MV-4-11 (cell line): ENCODE data around the gene ASTN2.

Experiments used
- DNase-seq: peaks from one replicate; lab custom pipeline; 2025; lab: John Stamatoyannopoulos, UW

The ASTN2 gene

DNA sequence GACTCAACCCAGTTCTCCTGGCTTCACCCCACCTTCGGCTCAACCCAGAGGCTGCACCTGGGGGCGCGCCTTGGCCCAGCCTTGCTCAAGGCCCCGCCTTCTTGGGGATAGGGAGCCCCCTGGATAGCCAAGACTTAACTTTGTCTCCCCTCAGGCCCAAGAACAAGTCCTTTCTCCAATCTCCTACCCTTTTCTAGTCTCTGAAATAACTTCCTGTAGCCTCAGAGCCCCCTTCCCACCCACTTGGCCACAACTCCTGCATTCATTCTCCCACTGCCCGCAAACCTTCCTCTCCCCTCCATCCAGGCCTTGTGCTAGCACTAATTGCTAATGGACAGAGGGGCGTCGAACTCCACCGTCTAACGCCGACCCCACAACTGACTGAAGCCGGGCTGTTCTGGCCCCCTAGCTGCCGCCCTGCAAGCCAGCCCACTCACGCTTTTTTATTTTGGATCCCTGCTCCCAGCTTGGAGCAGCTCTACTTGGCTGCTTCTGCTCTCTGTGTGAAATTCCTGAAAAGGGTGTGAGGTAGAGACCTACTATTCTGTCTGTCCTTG is 579 bp upstream of the ASTN2 start:
- no peak for DNase-seq

DNA sequence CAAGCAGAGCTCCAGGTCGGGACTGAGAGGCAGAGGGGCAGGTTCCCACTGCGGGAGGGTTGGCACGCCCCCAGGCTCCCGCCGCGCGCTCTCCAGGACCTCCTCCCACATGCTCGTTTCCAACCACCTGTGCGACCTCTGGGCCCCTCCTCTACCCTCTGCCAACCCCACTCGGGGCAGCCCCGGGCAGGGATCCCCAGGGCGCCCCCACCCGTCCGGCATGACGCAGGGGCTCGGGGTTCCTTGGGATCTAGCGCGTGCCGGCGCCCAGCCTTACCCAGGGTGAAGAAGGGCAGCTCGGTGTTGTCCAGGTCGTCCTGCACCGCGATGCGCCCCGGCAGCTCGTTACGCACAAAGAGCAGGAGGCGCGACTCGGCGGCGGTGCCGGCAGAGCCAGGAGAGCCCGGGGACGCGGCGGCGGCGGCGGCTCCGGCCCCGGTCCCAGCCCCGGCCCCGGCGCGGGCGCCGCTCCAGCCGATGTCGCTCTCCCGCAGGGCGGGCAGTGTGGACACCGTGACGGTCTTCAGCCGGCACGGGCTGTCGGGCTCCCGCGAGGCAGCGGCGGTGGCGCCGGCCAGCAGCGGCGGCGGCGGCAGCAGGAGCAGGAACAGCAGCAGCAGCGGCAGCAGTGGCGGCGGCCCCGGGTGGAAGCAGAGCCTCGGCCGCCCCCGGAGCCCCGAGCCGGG is 494 bp downstream of the ASTN2 start:
- DNase-seq, result no peak

DNA sequence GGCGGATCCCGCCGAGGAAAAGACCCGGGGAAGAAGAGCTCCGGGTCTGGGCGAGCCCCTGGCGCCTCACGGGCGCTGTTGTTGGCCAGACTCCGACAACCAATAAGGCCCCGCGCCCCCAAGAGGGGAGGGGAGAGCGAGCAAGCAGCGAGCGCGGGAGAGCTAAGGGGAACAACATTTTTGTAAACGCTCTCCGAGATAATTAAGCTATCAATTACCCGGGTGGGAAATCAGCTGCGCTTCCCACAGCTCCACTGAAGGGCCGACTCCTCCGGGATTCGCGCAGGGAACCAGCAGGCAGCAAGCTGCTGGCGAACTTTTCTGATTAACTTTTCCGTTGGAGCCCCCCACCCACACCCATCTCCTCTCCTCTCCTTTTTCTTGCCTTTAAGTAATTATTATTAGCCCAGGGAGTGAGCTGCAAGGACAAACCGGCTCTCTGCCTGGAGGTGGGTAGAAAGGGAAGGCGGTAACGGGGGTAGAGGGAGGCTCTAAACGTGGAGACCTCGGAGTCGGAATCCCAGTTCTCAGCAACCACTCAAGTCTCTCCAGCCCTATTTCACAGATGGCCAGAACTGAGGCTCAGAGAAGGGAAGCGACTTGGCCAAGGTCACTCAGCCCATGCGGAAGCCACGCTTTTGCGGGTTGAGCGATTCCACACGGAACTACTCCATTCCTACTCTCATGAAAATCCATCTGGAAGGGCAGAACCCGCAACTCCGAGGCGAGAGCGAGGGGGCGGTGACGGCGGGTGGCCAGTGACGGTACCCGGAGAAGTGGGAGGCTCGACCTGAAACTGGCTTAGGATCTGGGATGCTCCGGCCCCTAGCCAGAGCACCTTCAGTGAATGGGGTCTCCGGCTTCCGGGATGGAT is 1.3 kb downstream of the ASTN2 start:
- no peak for DNase-seq

DNA sequence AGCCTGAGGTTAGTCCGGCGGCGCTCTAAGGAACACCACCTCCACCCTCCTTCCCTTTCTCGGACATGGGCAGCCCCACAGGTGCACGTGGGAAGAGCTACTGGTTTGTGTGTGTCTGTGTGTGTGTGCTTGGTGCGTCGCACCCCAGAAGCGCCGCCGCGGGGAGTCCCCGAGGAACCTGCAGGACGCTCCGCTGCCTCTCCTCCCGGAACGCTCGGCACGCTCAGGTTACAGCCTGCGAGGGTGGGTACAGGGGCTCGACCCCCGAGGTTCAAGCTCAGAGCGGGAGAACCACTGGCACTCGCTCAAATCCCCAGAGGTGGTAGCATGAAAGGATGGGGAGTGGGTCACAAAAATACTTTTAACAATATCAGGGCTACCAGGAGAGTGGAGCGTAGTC is 2.0 kb downstream of the ASTN2 start:
- DNase-seq, result no peak

DNA sequence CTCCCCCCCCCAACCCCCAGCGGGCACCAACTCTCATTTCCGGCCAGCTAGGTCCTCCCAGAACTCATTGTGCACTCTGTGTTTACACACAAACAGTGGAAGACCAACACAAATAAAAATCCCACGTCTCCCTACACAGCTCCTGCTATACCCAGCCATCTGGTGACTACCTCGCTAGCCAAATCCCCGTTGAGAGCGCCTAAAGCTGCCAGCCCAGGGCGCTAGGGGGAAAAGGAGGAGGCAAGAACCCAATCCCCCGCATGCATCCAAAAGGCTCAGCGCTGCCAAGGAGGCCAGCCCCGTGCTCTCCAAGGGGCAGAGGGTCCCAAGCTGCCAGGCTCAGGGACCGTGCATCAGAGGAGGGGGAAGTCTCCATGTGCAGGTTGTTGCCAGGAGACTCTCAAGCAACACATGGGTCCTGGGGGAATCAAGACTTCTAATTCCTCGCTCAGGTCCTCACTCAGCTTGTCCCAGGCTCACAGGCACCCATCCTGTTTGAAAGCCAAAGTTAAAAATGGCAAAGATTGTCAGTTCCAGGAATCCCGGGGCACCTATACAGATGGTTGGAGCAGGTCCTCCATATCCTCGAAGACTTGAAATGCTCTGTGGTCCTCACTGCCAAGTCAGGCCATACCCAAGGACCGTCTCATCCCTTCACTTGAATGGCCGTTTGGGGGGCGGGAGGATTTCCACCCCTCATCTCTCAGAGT is 2.7 kb downstream of the ASTN2 start:
- no peak for DNase-seq

DNA sequence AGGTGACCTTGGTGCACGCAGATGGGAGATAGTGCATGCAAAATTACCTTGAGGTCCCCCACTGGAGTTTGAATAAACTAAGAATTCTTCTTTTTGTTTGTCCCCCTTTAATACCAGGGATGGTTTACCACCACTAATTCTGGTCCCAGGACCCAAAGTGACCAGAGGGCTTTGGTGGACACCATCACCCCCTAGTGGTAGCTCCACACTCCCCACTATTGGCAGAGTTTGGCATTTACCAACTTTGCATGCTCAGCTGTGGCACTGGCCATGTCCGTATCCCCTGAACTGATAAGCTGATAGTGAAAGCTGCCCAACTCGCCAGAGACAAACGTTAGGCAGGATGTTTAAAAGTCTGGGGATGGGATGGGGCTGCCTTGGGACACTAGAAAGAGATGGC is 3.3 kb downstream of the ASTN2 start:
- DNase-seq, result no peak

DNA sequence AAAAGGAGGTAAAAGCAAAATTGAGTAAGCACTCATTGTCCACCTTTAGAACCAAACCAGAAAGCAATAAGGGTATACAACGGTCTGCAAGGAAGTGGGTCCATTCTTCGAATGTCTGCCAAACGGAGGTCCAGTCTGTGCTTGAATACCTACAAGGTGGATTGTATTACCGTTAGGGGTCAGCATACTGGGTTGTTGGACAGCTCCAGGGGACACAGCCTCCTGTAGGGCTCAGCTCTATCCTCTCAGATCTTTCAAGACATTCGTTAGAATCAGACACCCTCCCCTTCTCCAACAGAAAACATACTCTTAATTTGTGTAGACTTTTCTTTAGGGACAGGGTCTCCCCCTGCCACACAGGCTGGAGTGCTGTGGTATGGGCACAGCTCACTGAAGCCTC is 5.5 kb downstream of the ASTN2 start:
- no peak for DNase-seq

DNA sequence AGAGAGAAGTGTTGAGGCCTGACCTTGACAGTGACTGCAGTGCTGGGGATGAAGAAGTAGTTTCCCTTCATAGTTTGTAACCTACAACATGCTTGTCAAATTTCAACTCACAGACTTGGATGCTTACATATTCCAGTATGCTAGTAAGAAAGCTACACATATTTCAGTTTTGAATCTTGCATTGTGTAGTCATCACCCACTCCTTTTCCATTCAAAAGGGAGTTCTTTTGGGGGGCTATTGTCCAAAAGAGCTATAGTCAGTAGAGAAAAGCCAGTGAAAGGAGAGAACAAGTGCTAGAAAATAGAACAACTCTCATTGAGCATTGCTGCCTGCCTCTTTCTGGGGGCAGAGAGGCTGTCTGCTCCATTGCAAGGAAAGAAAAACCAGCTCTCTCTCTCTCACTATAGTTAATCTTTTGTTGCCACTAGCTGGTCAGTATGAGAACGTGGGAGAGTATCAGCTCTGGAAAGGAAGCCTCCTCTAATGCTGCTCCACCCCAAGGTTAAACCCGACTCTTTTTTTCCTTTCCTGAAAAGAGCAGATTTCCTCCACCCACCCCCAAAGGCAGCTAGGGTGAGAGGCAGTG is 7.3 kb downstream of the ASTN2 start:
- DNase-seq, result no peak

DNA sequence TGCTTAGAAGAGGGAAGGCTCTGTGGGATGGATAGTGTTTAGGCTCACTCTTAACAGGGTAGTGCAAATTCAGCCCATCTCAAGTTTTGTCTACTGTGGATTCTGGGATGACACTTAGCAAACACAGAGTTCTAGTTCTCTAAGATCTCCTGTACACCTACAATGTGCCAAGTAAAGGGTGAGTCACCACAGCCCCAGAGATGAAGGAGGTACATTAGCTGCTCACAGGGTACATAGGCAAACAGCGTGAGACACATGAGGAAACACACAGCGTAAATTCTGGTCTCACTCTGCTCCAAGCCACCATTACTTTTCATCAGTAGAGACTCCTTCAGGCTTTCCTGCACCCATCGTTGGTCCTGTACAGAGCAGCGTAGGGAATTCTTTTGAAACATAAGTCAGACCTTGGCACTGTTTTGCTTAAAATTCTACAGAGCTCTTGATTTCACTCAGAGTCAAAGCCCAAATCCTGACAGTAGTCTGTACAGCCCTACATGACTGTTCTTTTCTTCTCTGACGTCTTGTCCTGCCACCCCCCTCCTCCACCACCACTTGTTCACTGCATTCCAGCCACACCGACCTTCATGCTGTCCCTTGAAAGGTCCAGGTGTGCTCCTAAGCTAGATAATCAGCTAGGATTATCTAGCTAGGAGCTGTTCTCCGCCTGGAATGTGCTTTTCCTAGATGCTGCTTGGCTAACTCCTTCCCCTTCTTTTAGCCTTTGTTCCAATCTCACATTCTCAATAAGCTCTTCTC is 8.7 kb downstream of the ASTN2 start:
- DNase-seq, result no peak

DNA sequence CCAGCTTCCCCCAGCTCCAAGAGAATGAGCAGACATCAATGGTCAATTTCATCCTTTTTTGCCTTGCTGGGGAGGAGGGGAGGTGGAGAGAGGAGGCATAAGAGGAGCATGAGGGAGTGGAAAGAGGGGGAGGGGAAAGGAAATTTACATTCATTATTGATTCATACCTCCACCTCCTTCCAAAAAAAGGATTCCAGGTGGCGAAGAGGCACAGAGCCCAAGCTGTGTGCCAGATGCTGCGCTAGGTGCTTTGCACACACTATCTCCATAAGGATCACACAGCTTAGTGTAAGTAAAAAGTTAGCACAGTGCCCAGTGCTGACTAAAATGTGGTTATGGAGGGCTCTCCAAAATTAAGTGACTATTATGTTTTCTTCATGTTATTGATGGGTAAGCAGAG is 11.0 kb downstream of the ASTN2 start:
- no peak for DNase-seq

DNA sequence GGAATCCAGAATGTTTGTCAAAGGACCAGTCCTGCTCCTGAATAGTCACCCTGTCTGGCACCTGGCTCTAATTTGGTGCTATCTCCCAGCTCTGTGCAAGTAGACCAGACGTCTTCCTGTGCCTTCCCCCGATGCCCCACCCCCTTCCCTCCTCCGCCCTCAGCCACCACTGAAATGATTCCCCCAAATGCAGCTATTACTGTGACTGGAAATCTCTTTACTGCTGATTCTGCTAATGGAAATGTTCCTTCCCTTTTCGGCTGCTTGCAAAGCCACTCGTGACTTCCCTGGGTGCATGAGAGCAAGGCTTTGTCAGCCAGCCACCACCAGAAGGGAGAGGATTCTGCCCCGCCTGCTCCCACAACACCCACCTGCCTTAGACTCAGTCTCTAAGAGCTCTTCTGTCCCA is 11.4 kb downstream of the ASTN2 start:
- no peak for DNase-seq

DNA sequence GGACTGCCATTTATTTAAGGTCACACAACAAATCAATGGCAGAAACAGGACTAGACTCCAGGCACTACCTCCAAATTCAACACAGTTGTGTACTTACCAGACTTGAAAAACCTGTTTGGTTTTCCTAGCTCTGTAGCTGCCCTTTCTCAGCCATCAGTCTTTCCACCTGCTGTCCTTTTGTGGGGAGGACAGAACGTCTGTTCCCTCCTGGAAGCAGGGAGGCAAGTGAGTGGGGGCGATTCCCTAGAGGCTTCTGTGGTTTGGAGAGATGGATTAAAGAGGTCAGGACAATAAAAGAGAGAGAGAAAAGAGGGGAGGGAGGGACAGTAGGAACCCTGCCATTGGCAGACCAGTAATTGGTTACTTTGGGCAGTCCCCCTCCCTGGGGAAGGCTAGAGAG is 14.7 kb downstream of the ASTN2 start:
- no peak for DNase-seq

DNA sequence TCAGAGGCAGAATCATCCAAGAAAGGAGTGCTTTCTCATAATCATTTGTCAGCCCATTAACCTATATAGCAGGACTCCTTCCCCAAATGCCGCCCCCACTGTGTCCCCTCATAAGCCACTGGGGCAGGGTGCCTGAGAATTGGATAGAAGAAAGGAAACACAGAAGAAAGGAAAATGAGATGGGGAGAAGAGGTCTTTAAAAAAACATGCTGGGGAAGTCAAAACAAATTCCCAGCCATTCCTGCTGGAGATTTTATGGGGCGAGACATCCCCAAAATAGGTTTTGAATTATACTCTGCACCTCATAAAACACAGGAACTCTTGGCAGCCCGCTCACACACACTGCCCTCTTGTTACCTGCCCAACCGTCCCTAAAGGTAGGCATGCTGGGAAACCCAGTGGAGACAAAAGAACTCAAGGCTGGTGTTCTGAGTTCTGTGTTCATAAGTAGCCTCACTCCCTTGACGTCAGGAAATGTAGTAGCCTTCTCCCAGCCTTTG is 19.7 kb downstream of the ASTN2 start:
- no peak for DNase-seq

DNA sequence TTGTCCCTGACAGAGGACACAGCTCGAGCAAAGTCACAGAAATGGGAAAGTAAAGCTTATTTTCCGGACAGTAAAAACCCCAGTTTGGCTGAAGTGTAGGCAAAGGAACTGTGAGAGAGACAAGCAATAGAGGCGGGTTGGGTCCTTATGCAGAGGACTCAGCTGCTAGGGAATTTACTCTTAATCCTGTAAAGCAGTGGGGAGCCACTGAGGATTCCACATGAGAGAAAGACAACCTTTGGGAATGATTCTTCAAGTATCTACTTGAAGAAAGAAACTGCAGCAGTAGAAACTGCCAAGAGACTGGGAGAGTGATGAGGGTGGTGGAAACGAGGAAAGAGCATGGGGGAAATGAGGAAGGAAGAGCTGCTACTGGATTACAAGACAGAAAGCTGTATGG is 20.2 kb downstream of the ASTN2 start:
- no peak for DNase-seq

DNA sequence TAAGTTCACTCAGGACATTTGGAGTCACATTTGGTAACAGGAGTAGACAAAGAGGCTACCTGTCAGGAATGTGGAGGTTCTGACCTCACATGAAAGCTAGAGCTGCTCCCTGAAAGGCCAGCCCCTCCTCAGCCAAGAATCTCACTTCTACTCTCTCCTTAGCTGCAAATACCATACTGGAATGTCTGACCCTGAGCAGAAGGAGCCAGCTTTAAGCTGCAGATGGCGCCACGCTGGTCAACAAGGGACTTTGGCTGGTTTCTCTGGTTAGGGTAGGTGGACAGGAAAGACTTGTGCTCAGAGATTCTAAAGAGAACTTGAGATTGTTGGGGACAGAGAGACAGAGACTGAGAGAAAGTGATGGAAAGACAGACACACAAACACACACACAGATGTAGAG is 21.9 kb downstream of the ASTN2 start:
- DNase-seq, result no peak

DNA sequence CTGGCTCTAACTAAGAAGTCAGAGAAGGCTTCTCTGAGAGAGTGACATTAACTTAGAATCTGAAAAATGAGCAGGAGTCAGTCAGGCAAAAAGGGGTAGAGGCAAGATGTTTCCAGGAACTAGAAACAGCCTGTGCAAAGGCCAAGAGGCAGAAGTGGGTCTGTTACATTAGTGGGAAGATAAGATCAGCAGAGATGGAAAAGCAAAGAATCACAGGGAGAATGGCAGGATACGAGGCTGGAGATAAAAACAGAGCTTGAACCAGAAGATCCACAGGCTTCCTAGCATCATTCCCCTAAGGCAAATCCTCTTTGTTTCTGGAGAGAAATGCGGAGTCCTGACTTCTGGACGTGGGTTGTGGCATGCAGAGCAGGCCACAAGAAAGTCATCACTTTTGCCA is 27.4 kb downstream of the ASTN2 start:
- no peak for DNase-seq

DNA sequence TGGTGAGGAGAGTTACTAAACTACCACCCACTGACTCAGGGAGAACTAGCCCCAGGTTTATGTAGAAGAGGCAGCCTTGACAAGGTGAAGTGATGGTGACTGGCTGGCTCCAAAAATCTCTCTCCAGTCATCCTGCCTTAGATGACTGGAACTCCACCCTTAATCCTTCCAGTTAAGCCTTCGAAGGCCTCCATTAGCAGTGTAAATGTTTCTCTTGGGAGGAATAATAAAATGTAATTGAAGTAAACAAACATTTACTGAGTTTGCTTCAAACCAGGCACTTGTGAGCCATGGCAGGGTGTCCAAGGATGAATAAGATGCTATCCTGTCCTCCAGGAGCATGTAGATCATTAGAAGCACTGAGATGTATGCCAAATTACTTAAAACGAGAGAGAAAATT is 35.5 kb downstream of the ASTN2 start:
- DNase-seq, result no peak

DNA sequence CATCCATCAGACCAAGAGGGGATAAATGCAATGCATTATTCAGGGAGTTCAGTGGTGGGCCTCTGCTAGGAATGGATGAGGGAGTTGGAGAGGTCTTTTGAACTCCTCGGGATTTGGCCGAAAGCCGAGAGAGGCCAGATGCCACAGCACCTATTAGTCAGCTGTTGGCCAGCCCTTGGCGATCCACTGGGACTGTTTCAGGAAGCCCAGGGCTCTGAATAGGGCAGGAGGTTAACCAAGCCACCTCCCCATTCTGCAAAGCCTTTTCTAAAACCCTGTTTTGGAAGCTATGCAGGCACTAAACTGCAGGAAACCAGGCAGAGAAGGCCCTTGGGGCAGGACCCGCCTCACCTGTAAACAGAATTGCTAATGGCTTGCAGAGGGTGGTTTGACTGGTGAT is 37.8 kb downstream of the ASTN2 start:
- DNase-seq, result no peak

DNA sequence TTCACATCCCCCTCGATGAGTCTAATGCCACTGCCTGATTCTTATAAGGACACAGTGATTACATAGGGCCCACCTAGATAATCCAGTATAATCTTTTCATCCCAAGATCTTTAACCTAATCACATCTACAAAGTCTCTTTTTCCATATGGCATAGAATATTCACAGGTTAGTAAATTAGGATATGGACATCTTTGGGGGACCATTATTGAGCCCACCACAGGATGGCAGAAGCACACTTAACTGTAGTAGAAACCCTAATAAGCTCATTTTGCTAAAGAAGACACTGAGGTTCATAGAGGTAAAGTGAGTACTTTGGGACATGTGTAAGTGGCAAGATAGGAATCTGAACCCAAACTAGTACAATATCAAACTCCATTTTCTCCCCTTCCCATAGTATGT is 38.9 kb downstream of the ASTN2 start:
- no peak for DNase-seq

DNA sequence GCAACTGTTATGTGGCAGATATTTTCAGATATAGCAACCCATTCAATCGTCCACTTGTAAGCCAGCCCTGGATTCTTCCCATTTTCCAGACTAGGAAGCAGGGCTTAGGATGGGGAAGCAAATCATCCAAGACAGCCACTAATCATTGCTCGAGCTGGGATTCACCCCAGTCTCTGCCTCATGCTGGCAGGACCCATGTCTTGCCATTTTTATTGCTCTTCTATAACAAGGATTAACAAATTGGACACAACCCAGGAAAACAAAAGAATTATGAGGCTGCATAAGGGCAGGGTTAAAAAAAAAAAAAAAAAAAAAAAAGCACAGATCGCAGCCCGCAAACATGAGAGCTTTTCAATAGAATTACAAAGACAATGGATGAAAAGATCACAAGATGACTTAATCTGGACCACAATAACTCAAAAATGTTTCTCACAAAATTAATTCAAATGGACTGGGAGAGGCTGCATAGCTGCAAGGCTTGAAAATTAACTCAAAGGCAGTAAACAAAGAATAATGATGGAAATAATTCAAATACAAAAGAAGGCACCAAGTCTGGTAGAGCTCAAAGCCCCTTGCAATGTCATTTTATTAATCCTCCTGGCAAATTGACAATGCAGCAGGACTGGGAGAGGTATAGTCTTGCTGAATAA is 40.7 kb downstream of the ASTN2 start:
- DNase-seq, result no peak

DNA sequence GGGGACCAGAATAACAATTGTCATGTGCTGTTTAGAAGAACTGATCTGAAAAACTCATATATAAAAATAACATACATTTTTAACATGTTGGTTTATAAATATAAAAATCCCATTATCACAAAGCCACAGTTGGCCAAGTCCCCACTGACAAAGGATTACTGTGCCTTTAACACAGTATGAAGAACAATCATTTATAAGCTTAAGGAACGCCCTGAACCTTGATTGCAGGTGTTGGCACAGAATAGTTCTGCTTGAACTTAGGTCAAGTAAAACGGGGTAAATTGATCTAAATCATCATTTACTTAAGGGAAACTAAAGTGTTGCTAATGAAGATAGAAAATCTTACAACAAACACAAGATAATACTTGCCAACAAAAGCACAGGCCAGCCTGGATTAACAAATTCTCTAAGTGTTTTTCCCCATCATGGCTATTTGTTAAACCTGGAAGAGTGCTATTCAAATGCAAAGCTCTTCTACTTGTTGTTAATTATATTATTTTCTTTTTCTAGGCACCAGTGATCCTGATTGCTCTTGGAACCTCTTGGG is 46.1 kb downstream of the ASTN2 start:
- no peak for DNase-seq
